Thyroid gland (tissue), 4 donors: ENCODE data around the gene EFNB1. TPM values are rescaled to one million over a fixed set of nuclear protein-coding genes. Genes with fewer than 3 reads are reported as not detected.
A peak's percentile ranks its signal among the peaks of the same experiment; 100 is the strongest.

ENCODE experiments used
- DNase-seq, 2 donors: peaks; one replicate each; pipeline ENCODE4 v3.0.0-alpha.2; 2019
- H3K27ac ChIP-seq, 3 donors: fragments of 200-600 bp; sonication (generic); 1 replicate in 2 of 3; 2 replicates in 1 of 3; pipeline ENCODE4 v1.5.1; 2016 to 2019; ENCODE audit warnings: mild to moderate bottlenecking in 1 of 3, moderate library complexity in 1 of 3
- H3K27me3 ChIP-seq: fragments of 200-600 bp; sonication (generic); one replicate; pipeline ENCODE4 v1.5.1; 2019
- H3K36me3 ChIP-seq, 2 donors: fragments of 200-600 bp; sonication (generic); one replicate each; pipeline ENCODE4 v1.5.1; 2016 to 2019
- H3K4me1 ChIP-seq, 2 donors: fragments of 200-600 bp; sonication (generic); one replicate each; pipeline ENCODE4 v1.5.1; 2017 to 2019
- H3K4me3 ChIP-seq, 3 donors: fragments of 200-600 bp; sonication (generic); replicated peaks in 1 of 3; 1 replicate in 2 of 3; 2 replicates in 1 of 3; pipeline ENCODE4 v1.5.1; 2016; ENCODE audit warnings: mild to moderate bottlenecking in 1 of 3
- H3K9me3 ChIP-seq: fragments of 200-600 bp; sonication (generic); one replicate; pipeline ENCODE4 v1.5.1; 2017
- POLR2A ChIP-seq, 2 donors: fragments of 450-650 bp; IDR thresholded peaks; one replicate each; pipeline ENCODE4 v1.6.1; 2017; ENCODE audit warnings: antibody characterized with exemption in 2 of 2, mild to moderate bottlenecking in 2 of 2, moderate library complexity in 1 of 2
- WGBS, 2 donors: methylation state at CpG; one replicate each; pipeline ENCODE4 v1.1.5; 2017; 5-methylcytosine and 5-hydroxymethylcytosine counted together
- intact Hi-C: fragments of 100-400 bp; cut with DNase I; formaldehyde crosslinking; loops from one replicate; pipeline ENCODE4 v1.15.1; 2023
- total RNA-seq, 4 donors: library from RNA; depleted of rRNA; stranded (reverse); fragments of >200 nt; gene quantifications; one replicate each; pipeline ENCODE4 v1.2.3, GENCODE V29; 2016
- TF ChIP-seq, protein P1 (sequence below), 6 experiments: fragments of 200-600 bp in 3 of 6; fragments of 450-650 bp in 3 of 6; sonication (generic) in 3 of 6; IDR thresholded peaks; one replicate each; pipeline ENCODE4 v1.5.1; 2016 to 2019; ENCODE audit warnings: antibody characterized with exemption in 6 of 6, mild to moderate bottlenecking in 2 of 6, inconsistent platforms in 1 of 6, moderate library complexity in 1 of 6

EFNB1 gene
- total RNA-seq, 4 donors from 2014 or later, result 17.6 to 26.9 (median 20.8) TPM

GRCh38 chrX:68834371-68835103 lies 5.7 kb downstream of the EFNB1 start:
- intact Hi-C loops, result no loop called here
- Histone ChIP-seq H3K9me3 (no peaks in the 10 kb centered on the region), H3K27me3 (no peaks in the 10 kb centered on the region), H3K4me3 (no peak overlapping the region), H3K36me3 (peaks cover 0 to 1% of the 10 kb centered on the region in 2 donors), H3K27ac (no peak overlapping the region), H3K4me1 (peaks cover 3 to 4% of the 10 kb centered on the region in 2 donors)
- TF ChIP-seq, protein P1, sequence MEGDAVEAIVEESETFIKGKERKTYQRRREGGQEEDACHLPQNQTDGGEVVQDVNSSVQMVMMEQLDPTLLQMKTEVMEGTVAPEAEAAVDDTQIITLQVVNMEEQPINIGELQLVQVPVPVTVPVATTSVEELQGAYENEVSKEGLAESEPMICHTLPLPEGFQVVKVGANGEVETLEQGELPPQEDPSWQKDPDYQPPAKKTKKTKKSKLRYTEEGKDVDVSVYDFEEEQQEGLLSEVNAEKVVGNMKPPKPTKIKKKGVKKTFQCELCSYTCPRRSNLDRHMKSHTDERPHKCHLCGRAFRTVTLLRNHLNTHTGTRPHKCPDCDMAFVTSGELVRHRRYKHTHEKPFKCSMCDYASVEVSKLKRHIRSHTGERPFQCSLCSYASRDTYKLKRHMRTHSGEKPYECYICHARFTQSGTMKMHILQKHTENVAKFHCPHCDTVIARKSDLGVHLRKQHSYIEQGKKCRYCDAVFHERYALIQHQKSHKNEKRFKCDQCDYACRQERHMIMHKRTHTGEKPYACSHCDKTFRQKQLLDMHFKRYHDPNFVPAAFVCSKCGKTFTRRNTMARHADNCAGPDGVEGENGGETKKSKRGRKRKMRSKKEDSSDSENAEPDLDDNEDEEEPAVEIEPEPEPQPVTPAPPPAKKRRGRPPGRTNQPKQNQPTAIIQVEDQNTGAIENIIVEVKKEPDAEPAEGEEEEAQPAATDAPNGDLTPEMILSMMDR (IDR thresholded peaks at IDR 0.05), result no peak
- no peak for TF ChIP-seq POLR2A (IDR thresholded peaks at IDR 0.05)
- peak; percentile 46 to 53 for DNase-seq
- 60 to 85% methylated on average over 1 to 2 of the region's 7 CpGs for WGBS, 2 donors

- intact Hi-C loops, result no loop called here
- WGBS, 2 donors, result 97% methylated on average over 3 of the region's 3 CpGs; no CpG with 5 or more reads in 1 of the 2 donors
- Histone ChIP-seq H3K27ac (no peak overlapping the region), H3K9me3 (no peaks in the 10 kb centered on the region), H3K4me1 (peaks cover 3 to 4% of the 10 kb centered on the region in 2 donors), H3K4me3 (no peak overlapping the region), H3K36me3 (peaks cover 0 to 7% of the 10 kb centered on the region in 2 donors), H3K27me3 (no peaks in the 10 kb centered on the region)
- DNase-seq, result no peak
- TF ChIP-seq, protein P1 (IDR thresholded peaks at IDR 0.05), result no peak
- no peak for TF ChIP-seq POLR2A (IDR thresholded peaks at IDR 0.05)
Measured at GRCh38 chrX:68835104-68835442, 6.3 kb downstream of the EFNB1 start.

GRCh38 chrX:68835468-68835867 lies 6.6 kb downstream of the EFNB1 start:
- DNase-seq, result no peak
- Histone ChIP-seq H3K4me3 (no peak overlapping the region), H3K4me1 (peaks cover 3 to 4% of the 10 kb centered on the region in 2 donors)

GRCh38 chrX:68837119-68837518 lies 8.3 kb downstream of the EFNB1 start:
- WGBS, 2 donors, result 61 to 66% methylated on average over 3 of the region's 3 CpGs
- intact Hi-C loops, result no loop called here
- TF ChIP-seq, protein P1 (IDR thresholded peaks at IDR 0.05), result no peak
- no peak for TF ChIP-seq POLR2A (IDR thresholded peaks at IDR 0.05)
- H3K4me3 ChIP-seq, result no peak overlapping the region
- H3K4me1 ChIP-seq, result peaks cover 8 to 9% of the 10 kb centered on the region in 2 donors
- peaks cover 0 to 10% of the 10 kb centered on the region in 2 donors for H3K36me3 ChIP-seq
- H3K9me3 ChIP-seq, result no peaks in the 10 kb centered on the region
- H3K27ac ChIP-seq, result no peak overlapping the region
- DNase-seq, result no peak
- no peaks in the 10 kb centered on the region for H3K27me3 ChIP-seq

More at GRCh38 chrX:68835468-68835867, 6.6 kb downstream of the EFNB1 start:
- H3K27me3 ChIP-seq, result no peaks in the 10 kb centered on the region
- no peak overlapping the region for H3K27ac ChIP-seq
- TF ChIP-seq POLR2A (IDR thresholded peaks at IDR 0.05), result no peak
- TF ChIP-seq, protein P1 (IDR thresholded peaks at IDR 0.05), result no peak
- H3K36me3 ChIP-seq, result peaks cover 0 to 10% of the 10 kb centered on the region in 2 donors
- H3K9me3 ChIP-seq, result no peaks in the 10 kb centered on the region
- intact Hi-C loops, result no loop called here
- 80 to 98% methylated on average over 1 to 5 of the region's 5 CpGs for WGBS, 2 donors

- Histone ChIP-seq H3K27ac (no peak overlapping the region), H3K36me3 (peaks cover 0 to 10% of the 10 kb centered on the region in 2 donors), H3K4me1 (peaks cover 8 to 10% of the 10 kb centered on the region in 2 donors), H3K27me3 (no peaks in the 10 kb centered on the region), H3K4me3 (no peak overlapping the region), H3K9me3 (no peaks in the 10 kb centered on the region)
- intact Hi-C loops, result no loop called here
- TF ChIP-seq POLR2A (IDR thresholded peaks at IDR 0.05), result no peak
- TF ChIP-seq, protein P1 (IDR thresholded peaks at IDR 0.05), result no peak
- WGBS, 2 donors, result 90% methylated on average over 8 of the region's 8 CpGs; no CpG with 5 or more reads in 1 of the 2 donors
- no peak for DNase-seq
Measured at GRCh38 chrX:68838571-68838910, 9.7 kb downstream of the EFNB1 start.
